Bronchial epithelial cell (primary cell): ENCODE data around the gene HOXC9. TPM values are rescaled to one million over a fixed set of nuclear protein-coding genes. Genes with fewer than 3 reads are reported as not detected.
A peak's percentile ranks its signal among the peaks of the same experiment; 100 is the strongest.

Experiments used
- DNase-seq: peaks from one replicate; pipeline ENCODE4 v3.0.0-alpha.2; 2010; ENCODE audit warnings: low read depth
- FAIRE-seq: peaks from 2 replicates; lab custom pipeline; 2011; peaks lifted over from hg19 to GRCh38; lab: Jason Lieb, UNC
- H3K27me3 ChIP-seq: 2 replicates; pipeline ENCODE4 v1.5.1; 2011; ENCODE audit warnings: low read length; ENCODE audit not compliant: control insufficient read depth, insufficient read depth
- H3K36me3 ChIP-seq: 2 replicates; pipeline ENCODE4 v1.5.1; 2011; ENCODE audit warnings: low read length; ENCODE audit not compliant: control insufficient read depth, insufficient read depth
- H3K4me3 ChIP-seq: 2 replicates; pipeline ENCODE4 v1.5.1; 2011; ENCODE audit warnings: mild to moderate bottlenecking, low read depth, low read length, control low read depth
- total RNA-seq: library from RNA; depleted of rRNA; stranded (reverse); fragments of >200 nt; gene quantifications from 2 replicates; pipeline ENCODE4 v1.2.1, GENCODE V29; 2014
- TF ChIP-seq, protein P1 (sequence below): IDR thresholded peaks from 2 replicates; pipeline ENCODE4 v1.5.1; 2011; ENCODE audit warnings: mild to moderate bottlenecking, moderate library complexity, low read length, control low read depth, inconsistent platforms; ENCODE audit not compliant: insufficient read depth, severe bottlenecking

HOXC9 gene
- total RNA-seq, 1 donor from 2014 or later: not detected

DNA sequence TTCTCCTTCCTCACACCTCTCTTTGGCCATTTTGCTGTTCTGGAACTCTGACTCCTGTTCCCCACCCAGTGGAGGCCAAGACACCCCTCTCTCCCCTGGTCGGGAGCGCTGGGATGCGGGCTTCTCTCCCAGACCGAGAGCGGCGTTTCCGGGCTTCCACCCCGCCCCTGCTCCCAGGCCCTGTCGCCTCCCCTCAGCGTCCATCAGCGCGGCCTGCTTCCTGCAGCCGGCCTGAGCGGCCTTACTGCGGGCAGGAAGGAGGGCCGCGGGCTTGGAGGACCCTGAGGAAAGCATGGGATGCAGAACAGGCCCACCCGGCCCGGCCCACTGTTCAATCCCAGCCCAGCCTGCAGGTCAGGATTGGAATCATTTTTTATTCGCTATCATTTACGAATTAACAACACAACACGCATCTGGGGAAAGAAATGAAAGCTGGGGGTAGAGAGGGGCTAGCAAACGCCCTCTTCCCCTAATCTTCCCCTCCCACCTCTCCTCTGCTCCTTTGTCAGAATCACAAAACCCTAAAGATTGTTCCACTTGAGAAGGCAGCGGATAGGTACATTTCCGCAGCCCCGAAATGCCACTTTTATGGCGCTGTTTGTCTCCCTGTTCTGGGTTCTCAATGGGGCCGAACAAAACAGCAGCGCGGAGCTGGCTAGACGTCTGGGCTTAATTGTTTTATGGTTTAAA, 5.0 kb downstream of the HOXC9 start:
- Histone ChIP-seq H3K27me3 (peaks cover 88% of the 10 kb centered on the region), H3K4me3 (no peak overlapping the region), H3K36me3 (no peaks in the 10 kb centered on the region)
- DNase-seq: no peak
- TF ChIP-seq, protein P1, sequence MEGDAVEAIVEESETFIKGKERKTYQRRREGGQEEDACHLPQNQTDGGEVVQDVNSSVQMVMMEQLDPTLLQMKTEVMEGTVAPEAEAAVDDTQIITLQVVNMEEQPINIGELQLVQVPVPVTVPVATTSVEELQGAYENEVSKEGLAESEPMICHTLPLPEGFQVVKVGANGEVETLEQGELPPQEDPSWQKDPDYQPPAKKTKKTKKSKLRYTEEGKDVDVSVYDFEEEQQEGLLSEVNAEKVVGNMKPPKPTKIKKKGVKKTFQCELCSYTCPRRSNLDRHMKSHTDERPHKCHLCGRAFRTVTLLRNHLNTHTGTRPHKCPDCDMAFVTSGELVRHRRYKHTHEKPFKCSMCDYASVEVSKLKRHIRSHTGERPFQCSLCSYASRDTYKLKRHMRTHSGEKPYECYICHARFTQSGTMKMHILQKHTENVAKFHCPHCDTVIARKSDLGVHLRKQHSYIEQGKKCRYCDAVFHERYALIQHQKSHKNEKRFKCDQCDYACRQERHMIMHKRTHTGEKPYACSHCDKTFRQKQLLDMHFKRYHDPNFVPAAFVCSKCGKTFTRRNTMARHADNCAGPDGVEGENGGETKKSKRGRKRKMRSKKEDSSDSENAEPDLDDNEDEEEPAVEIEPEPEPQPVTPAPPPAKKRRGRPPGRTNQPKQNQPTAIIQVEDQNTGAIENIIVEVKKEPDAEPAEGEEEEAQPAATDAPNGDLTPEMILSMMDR: no peak
- FAIRE-seq: no peak

DNA sequence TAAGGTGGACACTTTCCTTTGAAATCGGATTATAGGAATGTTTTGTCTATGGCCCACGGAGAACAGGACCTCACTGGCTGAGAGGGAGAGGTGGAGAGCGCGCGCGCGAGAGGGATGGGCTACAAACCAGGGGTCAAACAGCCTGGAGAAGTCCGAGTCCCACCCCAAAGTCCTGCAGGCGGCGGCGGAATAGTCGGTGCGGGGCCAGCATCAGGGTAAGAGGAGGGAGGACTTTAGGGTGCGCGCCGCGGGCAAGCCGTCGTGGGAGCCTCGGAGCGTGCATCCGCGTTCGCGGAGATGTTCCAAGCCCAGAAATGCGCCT, 5.5 kb downstream of the HOXC9 start:
- FAIRE-seq (no peak), DNase-seq (no peak)
- peaks cover 88% of the 10 kb centered on the region for H3K27me3 ChIP-seq
- H3K36me3 ChIP-seq: no peaks in the 10 kb centered on the region
- H3K4me3 ChIP-seq: no peak overlapping the region
- TF ChIP-seq, protein P1: no peak

DNA sequence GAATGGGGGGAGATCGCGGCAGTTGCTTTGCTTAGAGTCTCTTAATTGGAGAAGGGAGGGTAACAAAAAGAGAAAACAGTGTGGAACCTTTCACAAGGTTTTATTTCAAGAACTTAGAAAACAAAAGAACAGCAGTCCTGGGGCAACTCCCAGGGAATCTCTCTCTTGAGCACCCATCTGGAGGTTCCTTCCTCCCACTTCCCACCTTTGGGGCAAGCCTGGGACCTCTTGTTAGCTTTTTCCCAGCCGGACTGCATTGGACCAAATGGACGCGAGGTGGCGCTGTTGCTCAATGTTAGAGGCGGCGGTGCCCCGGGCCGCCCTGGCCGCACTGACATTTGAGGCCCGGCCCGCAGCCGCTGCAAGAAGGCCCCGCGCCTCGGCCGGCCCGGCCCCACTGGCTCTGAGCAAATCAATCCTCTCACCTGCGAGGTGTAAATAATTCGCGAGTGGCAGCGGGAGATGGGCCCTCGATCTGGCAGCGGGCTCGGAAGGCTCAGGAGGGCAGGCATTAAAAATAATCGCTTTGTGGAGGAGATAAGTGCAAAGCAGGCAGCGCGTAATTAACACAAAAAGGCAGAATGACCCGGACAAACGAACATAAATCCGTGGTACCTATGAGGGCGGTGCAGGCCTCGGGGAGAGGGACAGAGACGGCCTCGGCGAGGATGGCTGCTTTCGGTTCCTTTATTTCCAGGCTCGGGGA, 6.0 kb downstream of the HOXC9 start:
- no peak for FAIRE-seq
- Histone ChIP-seq H3K4me3 (peak overlapping the region; percentile 5), H3K27me3 (peaks cover 87% of the 10 kb centered on the region)

DNA sequence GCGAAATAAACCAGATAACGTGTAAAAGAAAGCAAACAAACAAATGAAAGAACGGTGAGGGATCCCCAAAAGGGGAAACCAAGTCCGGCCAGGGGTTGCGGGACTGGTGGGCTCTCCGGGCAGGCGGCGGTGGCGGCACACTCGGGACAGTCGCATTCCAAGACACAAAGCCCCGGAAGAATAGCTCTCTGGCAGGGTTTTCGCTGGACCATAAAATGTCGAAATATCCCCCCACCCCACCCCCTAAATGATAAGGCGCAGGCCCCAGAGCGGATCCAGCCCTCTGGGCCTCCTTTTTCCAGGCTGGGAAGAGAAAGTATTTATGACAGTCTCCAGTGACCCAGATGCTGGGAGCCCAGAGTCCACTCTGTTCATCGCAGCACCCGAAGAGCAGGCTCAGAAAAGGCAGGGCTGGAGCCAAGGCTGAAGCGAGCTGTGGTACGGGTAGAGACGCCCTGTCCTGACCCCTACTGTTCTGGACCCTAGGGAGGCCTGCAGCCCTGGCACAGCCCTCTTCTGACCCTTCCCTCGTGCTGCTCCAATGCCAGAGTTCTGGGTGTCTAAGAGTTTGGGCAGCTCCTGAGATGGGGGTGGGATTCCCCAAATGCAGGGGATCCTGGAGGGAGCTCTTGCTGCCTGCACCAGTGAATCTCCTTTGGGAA, 6.7 kb downstream of the HOXC9 start:
- FAIRE-seq (no peak), DNase-seq (no peak)
- Histone ChIP-seq H3K36me3 (no peaks in the 10 kb centered on the region), H3K4me3 (peak overlapping the region; percentile 5), H3K27me3 (peaks cover 86% of the 10 kb centered on the region)
- TF ChIP-seq, protein P1: no peak

More for the DNA sequence above, 6.0 kb downstream of the HOXC9 start:
- TF ChIP-seq, protein P1: peak; percentile 91
- peak; percentile 46 for DNase-seq
- no peaks in the 10 kb centered on the region for H3K36me3 ChIP-seq

DNA sequence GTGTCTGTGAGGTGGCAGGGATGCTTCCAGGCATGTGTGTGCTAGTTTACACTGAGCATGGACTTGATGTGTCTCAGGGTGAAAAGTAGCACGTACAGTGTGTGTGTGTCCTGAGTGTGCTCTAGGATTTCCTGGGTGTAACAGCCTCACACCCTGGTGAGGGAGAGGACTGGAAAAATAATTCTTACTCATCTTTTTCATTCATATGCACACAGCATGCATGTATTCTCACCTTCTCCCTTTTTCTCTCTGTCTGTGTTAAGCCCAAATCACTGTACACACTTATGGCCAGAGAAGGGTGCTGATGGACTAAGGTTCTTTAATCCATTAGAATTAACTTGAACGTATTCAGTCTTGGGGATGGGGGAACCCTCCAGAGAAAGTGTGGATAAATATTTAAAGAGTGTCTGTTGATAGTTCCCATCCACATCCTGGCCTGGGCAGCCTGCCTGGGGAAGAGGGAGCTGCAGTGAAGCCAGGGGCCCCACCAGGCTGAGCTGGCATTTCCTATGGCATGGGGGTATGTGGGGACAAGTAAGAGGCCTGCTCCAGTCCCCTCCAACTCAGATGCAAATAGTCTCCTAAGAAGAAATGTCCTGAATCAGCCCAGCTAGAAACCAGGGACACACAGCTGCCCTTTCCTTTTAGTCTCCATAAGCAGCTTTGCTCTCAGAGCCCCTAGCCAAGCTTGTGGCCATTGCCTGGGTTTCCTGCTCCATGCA, 7.7 kb downstream of the HOXC9 start:
- no peak for FAIRE-seq
- no peaks in the 10 kb centered on the region for H3K36me3 ChIP-seq
- no peak for DNase-seq
- peaks cover 76% of the 10 kb centered on the region for H3K27me3 ChIP-seq
- TF ChIP-seq, protein P1: no peak
- no peak overlapping the region for H3K4me3 ChIP-seq
